HG03442 (cell line): ENCODE measurements around the gene NFKBIB.

Source experiments
- ATAC-seq: cut with Tn5 transposase; IDR thresholded peaks from one replicate; pipeline ENCODE4 v1.9.1; 2021; ENCODE audit warnings: mild to moderate bottlenecking, moderate library complexity; ENCODE audit not compliant: unreplicated experiment

NFKBIB gene

DNA sequence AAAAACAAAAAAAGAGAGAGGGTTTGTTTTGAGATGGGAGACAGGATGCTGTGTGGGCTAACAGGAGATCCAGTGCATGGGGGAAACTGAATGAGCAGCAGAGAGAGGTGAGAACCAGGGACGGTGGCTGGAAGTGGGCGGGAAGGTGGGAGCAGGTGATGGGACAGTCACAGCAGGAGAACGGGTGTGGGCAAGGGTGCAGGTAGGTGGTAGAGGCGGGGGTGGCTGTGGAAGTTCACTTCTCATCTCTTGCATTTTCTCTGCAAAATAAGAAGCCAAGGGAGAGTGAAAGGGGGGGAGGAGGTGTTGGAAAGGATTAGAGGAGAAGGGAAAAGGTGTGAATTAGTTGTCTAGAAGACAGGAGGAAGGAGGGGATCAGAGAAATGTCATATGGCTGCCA lies 53.9 kb downstream of the NFKBIB start:
- ATAC-seq: no peak

GRCh38 chr19:38956264-38956663 lies 56.5 kb downstream of the NFKBIB start:
- no peak for ATAC-seq

DNA sequence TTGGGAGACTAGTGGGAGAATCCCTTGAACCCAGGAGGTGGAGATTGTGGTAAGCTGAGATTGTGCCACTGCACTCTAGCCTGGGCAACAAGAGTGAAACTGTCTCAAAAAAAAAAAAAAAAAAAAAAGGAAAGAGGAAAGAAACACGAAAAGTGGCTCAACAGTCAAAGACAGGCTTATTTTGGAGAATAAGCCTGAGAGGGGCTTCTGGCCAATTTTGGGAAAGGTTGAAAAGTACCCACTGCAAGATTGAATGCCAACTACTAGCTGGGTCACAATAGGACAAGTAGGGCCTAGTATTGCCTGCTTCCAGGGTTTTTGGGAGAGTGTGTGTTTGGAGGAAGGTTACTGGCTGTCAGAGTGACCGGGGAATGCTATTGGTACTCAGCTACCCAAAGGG lies 58.5 kb downstream of the NFKBIB start:
- no peak for ATAC-seq
